Esophagus mucosa (tissue), 1 donor: Measurements from ENCODE around the gene CRIP1. TPM values are rescaled to one million over a fixed set of nuclear protein-coding genes. Genes with fewer than 3 reads are reported as not detected.

ENCODE experiments used
- ATAC-seq: fragments of 200-7000 bp; cut with Tn5 transposase; one replicate; pipeline ENCODE4 v1.9.1; 2020
- total RNA-seq: library from RNA; stranded (reverse); gene quantifications from one replicate; pipeline ENCODE4 v1.2.4, GENCODE V29; 2023
- donor health status: DM: yes; HTN: yes; CAD: no.

The CRIP1 gene
- total RNA-seq, 1 donor from 2014 or later: 42.6 TPM

GRCh38 chr14:105470350-105471296 lies 16.1 kb upstream of the CRIP1 start:
- ATAC-seq: no peak

DNA sequence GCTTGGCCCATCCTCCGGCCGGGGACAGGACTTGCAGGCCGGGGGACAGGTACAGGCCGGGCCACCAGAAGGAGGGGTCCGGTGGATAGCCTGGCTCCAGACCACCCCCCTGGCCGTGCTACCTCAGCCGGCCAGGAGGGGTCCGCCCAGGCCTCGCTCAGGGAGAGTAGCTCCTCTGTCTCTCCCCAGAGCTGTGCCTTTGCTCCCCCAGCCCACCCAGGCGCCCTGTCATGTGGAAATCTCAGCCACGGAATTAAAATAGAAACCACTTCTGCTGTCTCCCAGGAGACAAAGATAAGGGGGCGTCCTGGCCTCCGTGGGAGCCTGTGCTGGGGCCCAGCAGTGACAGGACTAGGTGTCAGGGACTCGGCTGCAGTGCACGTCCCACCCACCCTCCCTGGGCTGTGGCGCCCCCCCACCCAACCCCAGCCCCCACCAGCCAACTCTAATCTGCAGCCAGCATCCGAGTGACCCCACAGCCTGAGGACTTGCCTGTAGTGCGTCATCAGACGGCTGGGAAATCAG lies 15.3 kb upstream of the CRIP1 start:
- ATAC-seq: no peak

DNA sequence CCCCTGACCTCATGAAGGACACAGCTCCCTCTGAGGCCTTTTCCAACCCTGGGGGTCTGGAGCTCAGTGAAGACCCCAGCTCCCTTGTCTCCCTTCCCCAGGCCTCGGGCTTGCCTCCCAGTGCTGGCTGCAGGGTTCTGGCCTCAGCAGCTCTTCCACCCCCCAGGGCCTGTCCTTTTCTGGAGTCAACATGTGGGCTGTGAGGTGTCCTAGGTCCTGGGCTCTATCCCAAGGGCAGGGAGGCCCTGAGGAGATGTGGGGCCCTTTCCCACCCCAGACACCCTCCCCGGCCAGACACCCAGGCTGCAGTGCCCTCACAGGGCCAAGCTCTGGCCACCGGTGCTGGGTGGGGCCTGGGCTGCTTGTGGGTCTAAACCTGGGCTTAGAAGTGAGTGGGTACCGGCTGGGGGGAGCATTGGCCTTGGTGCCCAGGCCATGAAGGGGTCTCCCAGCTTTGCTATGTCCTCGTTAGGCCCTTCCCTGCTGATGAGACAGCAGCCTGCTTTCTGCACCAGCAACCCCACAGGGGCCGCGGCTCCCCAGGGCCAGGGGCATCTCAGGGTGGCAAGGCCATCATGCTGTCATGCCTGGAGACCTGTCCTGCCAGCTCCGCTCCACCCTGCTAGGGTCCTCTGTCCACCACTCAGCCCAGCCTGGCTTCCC lies 14.7 kb upstream of the CRIP1 start:
- no peak for ATAC-seq

GRCh38 chr14:105472486-105472991 lies 14.1 kb upstream of the CRIP1 start:
- ATAC-seq: no peak

DNA sequence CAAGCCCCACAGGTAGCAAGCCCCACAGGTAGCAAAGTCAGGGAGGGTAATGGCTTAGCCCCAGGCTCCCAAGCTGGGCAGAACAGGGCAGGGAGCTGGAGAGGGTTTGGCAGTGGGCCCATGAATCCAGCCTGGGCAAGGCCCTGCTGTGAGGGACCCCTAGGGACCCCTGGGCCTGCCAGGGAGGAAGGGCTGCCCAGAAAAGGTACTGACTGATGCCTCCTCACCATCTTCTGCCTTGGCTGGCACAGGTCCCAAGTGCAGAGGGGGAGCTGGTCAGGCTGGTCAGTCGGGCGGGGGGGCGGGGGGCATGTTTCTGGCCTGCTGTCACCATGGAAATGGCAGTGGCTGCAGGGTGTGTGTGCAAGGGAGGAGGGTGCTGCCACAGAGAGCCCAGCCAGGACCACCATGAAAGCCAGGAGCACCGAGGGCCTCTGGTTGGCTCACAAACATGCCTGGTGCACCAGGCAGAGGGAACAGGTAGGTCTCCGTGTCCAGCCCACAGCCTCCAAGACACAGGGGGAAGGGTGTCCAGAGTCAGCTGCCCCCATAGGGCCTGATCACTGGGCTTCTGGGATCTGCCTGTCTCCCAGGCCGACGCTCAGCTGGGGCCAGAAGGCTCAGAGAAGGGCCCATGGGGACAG lies 13.5 kb upstream of the CRIP1 start:
- ATAC-seq: no peak

- ATAC-seq: peak; percentile 48
These were observed 12.8 kb upstream of the CRIP1 start for GRCh38 chr14:105473677-105474482.

- ATAC-seq: peak; percentile 5
These were observed 12.0 kb upstream of the CRIP1 start, which contains the start of gene CRIP2 for GRCh38 chr14:105474483-105475268. Gene CRIP2 (plus strand): TSS chr14:105474821. CDS start chr14:105474863, 42 bp downstream.

- ATAC-seq: peak; percentile 9
These were observed 11.2 kb upstream of the CRIP1 start for GRCh38 chr14:105475269-105476096.

- peak; percentile 10 for ATAC-seq
These were observed 10.4 kb upstream of the CRIP1 start for GRCh38 chr14:105476097-105476830.

- ATAC-seq: no peak
These were observed 9.6 kb upstream of the CRIP1 start for GRCh38 chr14:105476831-105477659.

DNA sequence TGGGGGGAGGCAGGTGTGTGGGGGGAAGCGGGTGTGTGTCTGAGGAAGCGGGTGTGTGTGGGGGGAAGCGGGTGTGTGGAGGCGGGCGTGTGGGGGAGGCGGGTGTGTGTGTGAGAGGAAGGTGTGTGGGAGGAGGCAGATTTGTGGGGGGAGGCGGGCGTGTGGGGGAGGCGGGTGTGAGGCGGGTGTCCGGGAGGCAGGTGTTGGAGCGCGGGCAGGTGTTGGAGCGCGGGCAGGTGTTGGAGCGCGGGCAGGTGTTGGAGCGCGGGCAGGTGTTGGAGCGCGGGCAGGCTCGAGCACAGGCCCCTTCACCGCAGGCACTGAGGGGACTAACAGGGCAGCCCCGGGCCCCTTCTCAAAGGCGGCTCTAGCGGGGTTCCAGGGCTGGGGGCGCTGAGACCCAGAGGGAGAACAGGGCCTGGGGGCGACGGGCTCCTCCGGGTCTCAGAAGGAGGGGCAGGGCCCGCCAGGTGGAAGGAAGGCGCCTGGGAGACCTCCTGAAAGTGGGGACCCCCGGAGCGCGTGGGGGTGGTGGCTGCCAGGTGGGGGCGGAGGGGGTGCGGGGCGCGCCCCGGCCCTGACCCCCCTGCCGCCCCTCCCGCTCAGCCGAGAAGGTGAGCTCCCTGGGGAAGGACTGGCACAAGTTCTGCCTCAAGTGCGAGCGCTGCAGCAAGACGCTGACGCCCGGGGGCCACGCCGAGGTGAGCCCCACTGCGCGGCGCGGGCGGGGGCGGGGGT lies 8.9 kb upstream of the CRIP1 start:
- ATAC-seq: no peak

DNA sequence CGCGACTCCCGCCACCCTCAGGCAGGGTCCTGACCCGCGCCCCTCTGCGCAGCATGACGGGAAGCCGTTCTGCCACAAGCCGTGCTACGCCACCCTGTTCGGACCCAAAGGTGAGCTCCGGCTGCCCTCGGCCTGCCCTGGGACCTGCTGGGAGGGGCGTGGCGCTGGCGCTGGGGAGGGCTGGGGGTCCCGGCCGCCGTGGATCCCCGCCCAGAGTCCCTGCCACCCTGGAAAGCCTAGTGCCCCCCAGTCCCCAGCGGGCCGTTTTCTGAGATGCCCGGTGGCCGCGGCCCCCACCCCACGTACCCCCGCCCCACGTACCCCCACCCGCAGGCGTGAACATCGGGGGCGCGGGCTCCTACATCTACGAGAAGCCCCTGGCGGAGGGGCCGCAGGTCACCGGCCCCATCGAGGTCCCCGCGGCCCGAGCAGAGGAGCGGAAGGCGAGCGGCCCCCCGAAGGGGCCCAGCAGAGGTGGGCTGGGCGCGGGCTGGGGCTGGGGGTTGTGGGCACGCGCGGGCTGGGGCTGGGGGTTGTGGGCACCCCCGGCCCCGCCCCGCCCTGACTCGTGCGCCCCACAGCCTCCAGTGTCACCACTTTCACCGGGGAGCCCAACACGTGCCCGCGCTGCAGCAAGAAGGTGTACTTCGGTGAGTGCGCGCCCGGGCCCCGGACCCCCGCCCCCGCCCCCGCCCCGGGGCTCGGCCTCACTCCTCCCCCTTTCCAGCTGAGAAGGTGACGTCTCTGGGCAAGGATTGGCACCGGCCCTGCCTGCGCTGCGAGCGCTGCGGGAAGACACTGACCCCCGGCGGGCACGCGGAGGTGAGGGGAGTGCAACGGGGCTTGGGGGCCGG lies 8.1 kb upstream of the CRIP1 start:
- ATAC-seq: no peak

- ATAC-seq: no peak
These were observed 7.1 kb upstream of the CRIP1 start for GRCh38 chr14:105479431-105480158.

DNA sequence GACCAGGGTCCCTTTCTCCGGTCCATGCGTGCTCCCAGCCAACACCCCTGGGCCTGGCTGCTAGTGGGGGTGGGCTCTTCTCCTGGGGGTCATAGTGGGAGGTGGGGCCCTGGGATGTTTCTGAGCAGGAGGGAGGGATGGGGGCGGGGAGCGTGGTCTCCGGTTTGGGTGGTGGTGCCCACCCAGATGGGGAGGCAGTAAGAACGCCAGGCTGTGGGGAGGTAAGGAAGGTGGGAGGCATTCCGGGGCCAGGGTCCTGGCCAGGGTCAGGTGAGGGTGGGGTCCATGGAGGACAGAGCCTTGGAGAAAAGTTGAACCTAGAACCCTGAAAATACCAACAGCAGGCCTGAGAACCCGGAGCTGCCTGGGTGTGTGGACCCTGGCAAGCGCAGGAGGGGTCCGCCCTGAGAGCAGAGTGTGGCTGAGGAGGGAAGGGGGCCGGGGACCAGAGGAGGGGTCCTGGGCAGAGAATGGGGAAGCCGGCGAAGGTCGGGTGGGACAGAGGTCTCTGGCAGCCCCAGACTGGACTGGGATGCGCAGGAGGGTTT lies 6.4 kb upstream of the CRIP1 start:
- ATAC-seq: no peak
